Sigmoid colon (tissue), 7 donors: ENCODE data around the gene MPP3. TPM values are rescaled to one million over a fixed set of nuclear protein-coding genes. Genes with fewer than 3 reads are reported as not detected.
"Not testable (repeated sequence)": the region's sequence is repeated elsewhere in the genome, so short reads cannot be mapped to it uniquely, and the experiment has no call there.

ENCODE experiments used
- DNase-seq: peaks from one replicate; pipeline ENCODE4 v3.0.0-alpha.2; 2019
- H3K27ac ChIP-seq, 4 donors: fragments of 200-600 bp; sonication (generic); one replicate each; pipeline ENCODE4 v1.5.1; 2016 to 2019; ENCODE audit warnings: mild to moderate bottlenecking in 1 of 4
- H3K27me3 ChIP-seq, 3 donors: fragments of 200-600 bp; sonication (generic); one replicate each; pipeline ENCODE4 v1.5.1; 2019; ENCODE audit warnings: mild to moderate bottlenecking in 1 of 3
- H3K36me3 ChIP-seq, 4 donors: fragments of 200-600 bp; sonication (generic); one replicate each; pipeline ENCODE4 v1.5.1; 2016 to 2019
- H3K4me1 ChIP-seq, 4 donors: fragments of 200-600 bp; sonication (generic); one replicate each; pipeline ENCODE4 v1.5.1; 2017 to 2019
- H3K4me3 ChIP-seq, 4 donors: fragments of 200-600 bp; sonication (generic); one replicate each; pipeline ENCODE4 v1.5.1; 2017 to 2019; ENCODE audit warnings: mild to moderate bottlenecking in 2 of 4, moderate library complexity in 1 of 4
- H3K9me3 ChIP-seq, 4 donors: fragments of 200-600 bp in 3 of 4; sonication (generic) in 3 of 4; one replicate each; pipeline versions ENCODE4 v1.5.1 to v1.6.1; 2013 to 2019
- CTCF ChIP-seq, 4 experiments: fragments of 450-650 bp in 3 of 4; fragments of 200-600 bp in 1 of 4; IDR thresholded peaks; one replicate each; pipeline ENCODE4 v1.5.1; 2016 to 2019; ENCODE audit warnings: antibody characterized with exemption in 4 of 4, mild to moderate bottlenecking in 3 of 4, moderate library complexity in 2 of 4
- EP300 ChIP-seq, 4 donors: sonication (generic); formaldehyde crosslinking; IDR thresholded peaks; one replicate each; pipeline ENCODE4 v1.6.1; 2017; ENCODE audit warnings: antibody characterized with exemption in 4 of 4
- POLR2A ChIP-seq, 2 donors: fragments of 450-650 bp; IDR thresholded peaks; one replicate each; pipeline ENCODE4 v1.6.1; 2016; ENCODE audit warnings: antibody characterized with exemption in 2 of 2, mild to moderate bottlenecking in 2 of 2, moderate library complexity in 2 of 2
- POLR2AphosphoS5 ChIP-seq, 4 donors: sonication (generic); formaldehyde crosslinking; IDR thresholded peaks; one replicate each; pipeline ENCODE4 v1.6.1; 2017; ENCODE audit warnings: antibody characterized with exemption in 4 of 4
- WGBS, 2 donors: extraction: QIAGEN DNeasy Blood & Tissue Kit; methylation state at CpG; one replicate each; pipeline ENCODE4 v1.1.7; 2013; 5-methylcytosine and 5-hydroxymethylcytosine counted together
- intact Hi-C: fragments of 100-400 bp; cut with DNase I; formaldehyde crosslinking; loops from one replicate; pipeline ENCODE4 v1.15.1; 2023
- polyA plus RNA-seq, 3 donors: library from polyadenylated mRNA; stranded (reverse); fragments of 200-250 nt; gene quantifications; one replicate each; pipeline ENCODE4 v1.2.3, GENCODE V29; 2013
- total RNA-seq, 4 donors: library from RNA; depleted of rRNA; stranded (reverse); fragments of >200 nt; gene quantifications; one replicate each; pipeline ENCODE4 v1.1.0, GENCODE V29; 2016
- donor health status: healthy with polysubstance abuse.
- donor health status: Bipolar disorder and iron deficiency.
- donor health status: healthy.

Gene MPP3
- total and polyA plus RNA-seq, 7 donors: 0.23 to 10.5 (median 5.0) TPM

- DNase-seq: peak; percentile 45
- intact Hi-C loops: no loop called here
- TF ChIP-seq POLR2AphosphoS5 (IDR thresholded peaks at IDR 0.05) (no peak), EP300 (IDR thresholded peaks at IDR 0.05) (no peak), CTCF (IDR thresholded peaks at IDR 0.05) (no peak), POLR2A (IDR thresholded peaks at IDR 0.05) (no peak)
Observed at GRCh38 chr17:43844241-43844640, 11.3 kb upstream of the MPP3 start.

GRCh38 chr17:43842975-43843325 lies 10.0 kb upstream of the MPP3 start:
- Histone ChIP-seq H3K4me1 (peaks cover 0 to 16% (median 9%) of the 10 kb centered on the region in 4 donors), H3K27me3 (no peaks in the 10 kb centered on the region), H3K36me3 (no peaks in the 10 kb centered on the region), H3K4me3 (no peak overlapping the region), H3K9me3 (no peaks in the 10 kb centered on the region), H3K27ac (no peak overlapping the region)
- TF ChIP-seq CTCF (IDR thresholded peaks at IDR 0.05): no peak
- TF ChIP-seq EP300 (IDR thresholded peaks at IDR 0.05): no peak
- TF ChIP-seq POLR2A (IDR thresholded peaks at IDR 0.05): no peak
- TF ChIP-seq POLR2AphosphoS5 (IDR thresholded peaks at IDR 0.05): no peak
- intact Hi-C loops: no loop called here
- DNase-seq: no peak
- WGBS, 2 donors: 71 to 84% methylated on average over 7 of the region's 7 CpGs

More at GRCh38 chr17:43844241-43844640, 11.3 kb upstream of the MPP3 start:
- H3K27ac ChIP-seq: no peak overlapping the region
- no peak overlapping the region for H3K4me3 ChIP-seq
- WGBS, 2 donors: 87 to 91% methylated on average over 5 of the region's 5 CpGs
- H3K36me3 ChIP-seq: no peaks in the 10 kb centered on the region
- H3K27me3 ChIP-seq: no peaks in the 10 kb centered on the region
- no peaks in the 10 kb centered on the region for H3K9me3 ChIP-seq
- peaks cover 0 to 16% (median 9%) of the 10 kb centered on the region in 4 donors for H3K4me1 ChIP-seq

- H3K4me3 ChIP-seq, intact Hi-C loops: not testable (repeated sequence)
Observed at GRCh38 chr17:43842091-43842974, 9.4 kb upstream of the MPP3 start.

GRCh38 chr17:43841282-43841681 lies 8.3 kb upstream of the MPP3 start:
- intact Hi-C loops: no loop called here

More at GRCh38 chr17:43842091-43842974, 9.4 kb upstream of the MPP3 start:
- WGBS, 2 donors: 78 to 85% methylated on average over 53 to 54 of the region's 54 CpGs
- H3K36me3 ChIP-seq, H3K9me3 ChIP-seq, H3K27me3 ChIP-seq, H3K27ac ChIP-seq: not testable (repeated sequence)
- peaks cover 0 to 16% (median 9%) of the 10 kb centered on the region in 4 donors for H3K4me1 ChIP-seq
- DNase-seq: peak; percentile 80

More at GRCh38 chr17:43841282-43841681, 8.3 kb upstream of the MPP3 start:
- DNase-seq: no peak
- Histone ChIP-seq H3K36me3 (no peaks in the 10 kb centered on the region), H3K4me1 (peaks cover 0 to 6% (median 4%) of the 10 kb centered on the region in 4 donors), H3K4me3 (no peak overlapping the region), H3K27ac (no peak overlapping the region), H3K9me3 (no peaks in the 10 kb centered on the region), H3K27me3 (no peaks in the 10 kb centered on the region)
- WGBS, 2 donors: 74 to 85% methylated on average over 4 of the region's 4 CpGs
- TF ChIP-seq POLR2AphosphoS5 (IDR thresholded peaks at IDR 0.05): peak in 1 of 4 donors; percentile 31
- TF ChIP-seq CTCF (IDR thresholded peaks at IDR 0.05): no peak
